ENCODE results near the gene GREB1. TPM values are rescaled to one million over a fixed set of nuclear protein-coding genes. Genes with fewer than 3 reads are reported as not detected.

GREB1 gene
- total RNA-seq, 1 experiment from 2014 or later, result 6.2 TPM

GRCh38 chr2:11513319-11513718, 20.5 kb upstream of the GREB1 start:
- H3K36me3 ChIP-seq (ENCODE audit: control insufficient read depth in 1 of 2, insufficient read depth in 2 of 2, low read length in 2 of 2), result no peaks in the 10 kb centered on the region
- no peak overlapping the region for H2AFZ ChIP-seq (ENCODE audit: low read depth, low read length, poor library complexity, severe bottlenecking)
- H3K27ac ChIP-seq (ENCODE audit: low read depth, low read length), result no peak overlapping the region
- ChIA-PET CTCF (no interaction called here), RAD21 (ENCODE audit: low non-redundant PET in 1 of 2, low total read pairs in 2 of 2, uncharacterized antibody in 2 of 2, unreplicated experiment in 2 of 2) (no interaction called here), POLR2A (no interaction called here)
- TF ChIP-seq, protein P1, sequence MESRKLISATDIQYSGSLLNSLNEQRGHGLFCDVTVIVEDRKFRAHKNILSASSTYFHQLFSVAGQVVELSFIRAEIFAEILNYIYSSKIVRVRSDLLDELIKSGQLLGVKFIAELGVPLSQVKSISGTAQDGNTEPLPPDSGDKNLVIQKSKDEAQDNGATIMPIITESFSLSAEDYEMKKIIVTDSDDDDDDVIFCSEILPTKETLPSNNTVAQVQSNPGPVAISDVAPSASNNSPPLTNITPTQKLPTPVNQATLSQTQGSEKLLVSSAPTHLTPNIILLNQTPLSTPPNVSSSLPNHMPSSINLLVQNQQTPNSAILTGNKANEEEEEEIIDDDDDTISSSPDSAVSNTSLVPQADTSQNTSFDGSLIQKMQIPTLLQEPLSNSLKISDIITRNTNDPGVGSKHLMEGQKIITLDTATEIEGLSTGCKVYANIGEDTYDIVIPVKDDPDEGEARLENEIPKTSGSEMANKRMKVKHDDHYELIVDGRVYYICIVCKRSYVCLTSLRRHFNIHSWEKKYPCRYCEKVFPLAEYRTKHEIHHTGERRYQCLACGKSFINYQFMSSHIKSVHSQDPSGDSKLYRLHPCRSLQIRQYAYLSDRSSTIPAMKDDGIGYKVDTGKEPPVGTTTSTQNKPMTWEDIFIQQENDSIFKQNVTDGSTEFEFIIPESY (IDR thresholded peaks at IDR 0.05; ENCODE audit: extremely low read depth, insufficient replicate concordance, low read length), result no peak
- no peak for TF ChIP-seq CBX3 (IDR thresholded peaks at IDR 0.05; ENCODE audit: low read depth)
- TF ChIP-seq, protein P2, sequence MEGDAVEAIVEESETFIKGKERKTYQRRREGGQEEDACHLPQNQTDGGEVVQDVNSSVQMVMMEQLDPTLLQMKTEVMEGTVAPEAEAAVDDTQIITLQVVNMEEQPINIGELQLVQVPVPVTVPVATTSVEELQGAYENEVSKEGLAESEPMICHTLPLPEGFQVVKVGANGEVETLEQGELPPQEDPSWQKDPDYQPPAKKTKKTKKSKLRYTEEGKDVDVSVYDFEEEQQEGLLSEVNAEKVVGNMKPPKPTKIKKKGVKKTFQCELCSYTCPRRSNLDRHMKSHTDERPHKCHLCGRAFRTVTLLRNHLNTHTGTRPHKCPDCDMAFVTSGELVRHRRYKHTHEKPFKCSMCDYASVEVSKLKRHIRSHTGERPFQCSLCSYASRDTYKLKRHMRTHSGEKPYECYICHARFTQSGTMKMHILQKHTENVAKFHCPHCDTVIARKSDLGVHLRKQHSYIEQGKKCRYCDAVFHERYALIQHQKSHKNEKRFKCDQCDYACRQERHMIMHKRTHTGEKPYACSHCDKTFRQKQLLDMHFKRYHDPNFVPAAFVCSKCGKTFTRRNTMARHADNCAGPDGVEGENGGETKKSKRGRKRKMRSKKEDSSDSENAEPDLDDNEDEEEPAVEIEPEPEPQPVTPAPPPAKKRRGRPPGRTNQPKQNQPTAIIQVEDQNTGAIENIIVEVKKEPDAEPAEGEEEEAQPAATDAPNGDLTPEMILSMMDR (IDR thresholded peaks at IDR 0.05 in 2 of 3, conservative IDR thresholded peaks at IDR 0.05 in 1 of 3; ENCODE audit: borderline replicate concordance in 1 of 3, insufficient read depth in 1 of 3, low read depth in 2 of 3, low read length in 2 of 3), result no peak
- TF ChIP-seq, protein P3, sequence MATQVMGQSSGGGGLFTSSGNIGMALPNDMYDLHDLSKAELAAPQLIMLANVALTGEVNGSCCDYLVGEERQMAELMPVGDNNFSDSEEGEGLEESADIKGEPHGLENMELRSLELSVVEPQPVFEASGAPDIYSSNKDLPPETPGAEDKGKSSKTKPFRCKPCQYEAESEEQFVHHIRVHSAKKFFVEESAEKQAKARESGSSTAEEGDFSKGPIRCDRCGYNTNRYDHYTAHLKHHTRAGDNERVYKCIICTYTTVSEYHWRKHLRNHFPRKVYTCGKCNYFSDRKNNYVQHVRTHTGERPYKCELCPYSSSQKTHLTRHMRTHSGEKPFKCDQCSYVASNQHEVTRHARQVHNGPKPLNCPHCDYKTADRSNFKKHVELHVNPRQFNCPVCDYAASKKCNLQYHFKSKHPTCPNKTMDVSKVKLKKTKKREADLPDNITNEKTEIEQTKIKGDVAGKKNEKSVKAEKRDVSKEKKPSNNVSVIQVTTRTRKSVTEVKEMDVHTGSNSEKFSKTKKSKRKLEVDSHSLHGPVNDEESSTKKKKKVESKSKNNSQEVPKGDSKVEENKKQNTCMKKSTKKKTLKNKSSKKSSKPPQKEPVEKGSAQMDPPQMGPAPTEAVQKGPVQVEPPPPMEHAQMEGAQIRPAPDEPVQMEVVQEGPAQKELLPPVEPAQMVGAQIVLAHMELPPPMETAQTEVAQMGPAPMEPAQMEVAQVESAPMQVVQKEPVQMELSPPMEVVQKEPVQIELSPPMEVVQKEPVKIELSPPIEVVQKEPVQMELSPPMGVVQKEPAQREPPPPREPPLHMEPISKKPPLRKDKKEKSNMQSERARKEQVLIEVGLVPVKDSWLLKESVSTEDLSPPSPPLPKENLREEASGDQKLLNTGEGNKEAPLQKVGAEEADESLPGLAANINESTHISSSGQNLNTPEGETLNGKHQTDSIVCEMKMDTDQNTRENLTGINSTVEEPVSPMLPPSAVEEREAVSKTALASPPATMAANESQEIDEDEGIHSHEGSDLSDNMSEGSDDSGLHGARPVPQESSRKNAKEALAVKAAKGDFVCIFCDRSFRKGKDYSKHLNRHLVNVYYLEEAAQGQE (IDR thresholded peaks at IDR 0.05; ENCODE audit: low read depth), result no peak
- no peak for TF ChIP-seq FOSL1 (IDR thresholded peaks at IDR 0.05; ENCODE audit: low read depth)
- no peak for TF ChIP-seq ELF1 (IDR thresholded peaks at IDR 0.05; ENCODE audit: borderline replicate concordance, low read depth)
- TF ChIP-seq EGR1 (IDR thresholded peaks at IDR 0.05; ENCODE audit: low read depth), result no peak
- TF ChIP-seq EZH2phosphoT487 (IDR thresholded peaks at IDR 0.05; ENCODE audit: borderline replicate concordance), result no peak
- no peak for TF ChIP-seq JUND (IDR thresholded peaks at IDR 0.05)
- no peak for TF ChIP-seq RAD21 (IDR thresholded peaks at IDR 0.05; ENCODE audit: low read depth)
- no peak for TF ChIP-seq POLR2A (IDR thresholded peaks at IDR 0.05; ENCODE audit: borderline replicate concordance, extremely low read depth, insufficient read depth, insufficient read length)
- no peak for TF ChIP-seq SIN3A (IDR thresholded peaks at IDR 0.05; ENCODE audit: low read depth)
- TF ChIP-seq POLR2AphosphoS5 (IDR thresholded peaks at IDR 0.05; ENCODE audit: low read depth, low read length), result no peak
- TF ChIP-seq TCF7L2 (IDR thresholded peaks at IDR 0.05; ENCODE audit: borderline replicate concordance, extremely low read depth, insufficient read depth, insufficient read length), result no peak
- no peak for TF ChIP-seq YY1 (IDR thresholded peaks at IDR 0.05; ENCODE audit: extremely low read depth, insufficient replicate concordance, low read depth, low read length)
- TF ChIP-seq ZFX (IDR thresholded peaks at IDR 0.05), result no peak
- H3K4me2 ChIP-seq (ENCODE audit: low read length), result no peak overlapping the region
- DNase-seq (ENCODE audit: low read depth, low spot score) (no peak), ATAC-seq (no peak)
- H3K9me3 ChIP-seq (ENCODE audit: control insufficient read depth in 1 of 2, insufficient read depth in 1 of 2, low read depth in 1 of 2, low read length in 2 of 2), result no peaks in the 10 kb centered on the region
- H3K27me3 ChIP-seq (ENCODE audit: insufficient read depth, low read length), result no peaks in the 10 kb centered on the region
- no peaks in the 10 kb centered on the region for H3K79me2 ChIP-seq (ENCODE audit: insufficient read depth, low read length)
- H3K4me1 ChIP-seq (ENCODE audit: control insufficient read depth in 1 of 2, insufficient read depth in 2 of 2, low read length in 2 of 2), result no peaks in the 10 kb centered on the region
- H3K4me3 ChIP-seq (replicated peaks in 1 of 2; ENCODE audit: low read depth in 1 of 2, low read length in 2 of 2), result no peak overlapping the region
- intact Hi-C loops (cut with micrococcal nuclease), result no loop called here
- H3K9ac ChIP-seq (ENCODE audit: low read length), result no peak overlapping the region
- no peaks in the 10 kb centered on the region for H3K9me2 ChIP-seq (ENCODE audit: insufficient read depth)
- BruUV-seq (replicated peaks), result no TSS peak
- H4K20me1 ChIP-seq (ENCODE audit: insufficient read depth), result no peaks in the 10 kb centered on the region
